ENCODE data around the gene CACNA1C.

DNA sequence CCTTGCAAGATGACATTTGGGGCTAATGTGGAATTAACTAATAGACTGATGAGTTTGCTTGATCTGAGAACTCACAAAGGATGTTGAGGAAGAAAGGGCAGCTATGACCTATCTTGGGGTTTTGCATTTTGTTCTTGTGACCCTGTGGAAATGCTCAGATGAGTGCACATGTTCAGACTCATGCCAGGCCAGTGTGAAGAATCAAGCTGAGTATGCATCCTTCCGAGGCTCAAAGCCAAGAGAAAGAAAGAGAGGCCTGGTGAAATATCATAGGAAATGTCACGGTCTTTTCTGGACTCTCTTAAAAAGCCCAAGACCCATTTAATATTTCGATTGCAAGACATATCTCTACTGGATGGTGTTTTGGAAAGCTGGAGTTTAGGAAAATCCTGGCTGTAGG lies 96.3 kb downstream of the CACNA1C start:
- TF ChIP-seq EP300 (IDR thresholded peaks at IDR 0.05) (no peak), CTCF (IDR thresholded peaks at IDR 0.05) (no peak)

All from tibial nerve (tissue), 4 donors.